Activated CD4-positive, alpha-beta T cell treated with anti-CD3 and anti-CD28 coated beads, Interleukin-2, amount 10 ng/mL, durations not matched to agents 24 days and 14 days (primary cell): ENCODE results near the gene SLC39A13. TPM values are rescaled to one million over a fixed set of nuclear protein-coding genes. Genes with fewer than 3 reads are reported as not detected.
A peak's percentile ranks its signal among the peaks of the same experiment; 100 is the strongest.
"Not testable (repeated sequence)": the region's sequence is repeated elsewhere in the genome, so short reads cannot be mapped to it uniquely, and the experiment has no call there.

ENCODE experiments used
- DNase-seq: peaks from one replicate; pipeline ENCODE4 v3.0.0; 2022
- H3K27ac Mint-ChIP-seq: one replicate; pipeline ENCODE4 v1.8.0; 2022; ENCODE audit warnings: mild to moderate bottlenecking, mixed read lengths
- H3K27me3 Mint-ChIP-seq: one replicate; pipeline ENCODE4 v1.8.0; 2022; ENCODE audit warnings: mixed read lengths
- H3K36me3 Mint-ChIP-seq: one replicate; pipeline ENCODE4 v1.8.0; 2022; ENCODE audit warnings: low read depth, mild to moderate bottlenecking, mixed read lengths
- H3K4me1 Mint-ChIP-seq: one replicate; pipeline ENCODE4 v1.8.0; 2021; ENCODE audit warnings: mixed read lengths
- H3K4me3 Mint-ChIP-seq: one replicate; pipeline ENCODE4 v1.8.0; 2022; ENCODE audit warnings: mild to moderate bottlenecking, moderate library complexity, mixed read lengths
- H3K9me3 Mint-ChIP-seq: one replicate; pipeline ENCODE4 v1.8.0; 2021; ENCODE audit warnings: mixed read lengths
- intact Hi-C: fragments of 100-400 bp; cut with micrococcal nuclease; formaldehyde crosslinking; loops from one replicate; pipeline ENCODE4 v1.15.1; 2023
- total RNA-seq: library from RNA; stranded (reverse); gene quantifications from 2 replicates; pipeline ENCODE4 v1.2.3, GENCODE V29; 2022

SLC39A13 gene
- total RNA-seq, 1 donor from 2014 or later, result 13.3 TPM

GRCh38 chr11:47453365-47453764, 45.0 kb downstream of the SLC39A13 start:
- no peak for DNase-seq
- Mint-ChIP-seq H3K9me3 (no peaks in the 10 kb centered on the region), H3K4me3 (no peak overlapping the region), H3K4me1 (peaks cover 4% of the 10 kb centered on the region), H3K36me3 (no peaks in the 10 kb centered on the region), H3K27me3 (no peaks in the 10 kb centered on the region), H3K27ac (no peak overlapping the region)
- intact Hi-C loops, result no loop called here

- not testable (repeated sequence) for H3K4me3 Mint-ChIP-seq, H3K27me3 Mint-ChIP-seq
- intact Hi-C loops, result loop anchor here (2.0 kb wide), 1 partner anchor 79 kb away; no protein-coding TSS in a partner anchor
These were observed 45.9 kb downstream of the SLC39A13 start for GRCh38 chr11:47454258-47454671.

GRCh38 chr11:47460571-47461235, 52.3 kb downstream of the SLC39A13 start:
- no peak for DNase-seq
- H3K36me3 Mint-ChIP-seq, result peaks cover 12% of the 10 kb centered on the region
- H3K4me3 Mint-ChIP-seq, result no peak overlapping the region
- H3K27me3 Mint-ChIP-seq, result no peaks in the 10 kb centered on the region
- H3K9me3 Mint-ChIP-seq, result no peaks in the 10 kb centered on the region
- peaks cover 2% of the 10 kb centered on the region for H3K4me1 Mint-ChIP-seq
- intact Hi-C loops, result no loop called here
- no peak overlapping the region for H3K27ac Mint-ChIP-seq

More at GRCh38 chr11:47454258-47454671, 45.9 kb downstream of the SLC39A13 start:
- H3K27ac Mint-ChIP-seq, H3K4me1 Mint-ChIP-seq, H3K9me3 Mint-ChIP-seq, H3K36me3 Mint-ChIP-seq: not testable (repeated sequence)
- peak; percentile 90 for DNase-seq

- H3K4me3 Mint-ChIP-seq, result no peak overlapping the region
- H3K9me3 Mint-ChIP-seq, result no peaks in the 10 kb centered on the region
- DNase-seq, result no peak
- intact Hi-C loops, result no loop called here
- H3K27me3 Mint-ChIP-seq, result no peaks in the 10 kb centered on the region
- peaks cover 13% of the 10 kb centered on the region for H3K36me3 Mint-ChIP-seq
- H3K27ac Mint-ChIP-seq, result no peak overlapping the region
- peaks cover 2% of the 10 kb centered on the region for H3K4me1 Mint-ChIP-seq
These were observed 53.5 kb downstream of the SLC39A13 start for GRCh38 chr11:47461876-47462275.

- intact Hi-C loops, result no loop called here
- Mint-ChIP-seq H3K27me3 (no peaks in the 10 kb centered on the region), H3K4me3 (no peak overlapping the region), H3K36me3 (peaks cover 27% of the 10 kb centered on the region), H3K9me3 (no peaks in the 10 kb centered on the region), H3K27ac (no peak overlapping the region), H3K4me1 (peaks cover 7% of the 10 kb centered on the region)
- DNase-seq, result no peak
These were observed 56.1 kb downstream of the SLC39A13 start for GRCh38 chr11:47464483-47464882.

Other genes with a start within 250 kb of the SLC39A13 start
- gene ARFGAP2, start 231.7 kb upstream of the SLC39A13 start, total RNA-seq, result 98.3 and 109 TPM in 2 replicates
- 14.3 and 16.4 TPM in 2 replicates for gene PACSIN3, start 222.2 kb upstream of the SLC39A13 start, total RNA-seq
- gene DDB2, start 193.6 kb upstream of the SLC39A13 start, total RNA-seq, result 148 and 157 TPM in 2 replicates
- gene ACP2, start 159.8 kb upstream of the SLC39A13 start, total RNA-seq, result 24.8 and 27.6 TPM in 2 replicates
- 7.6 and 15.4 TPM in 2 replicates for gene NR1H3, start 150.6 kb upstream of the SLC39A13 start, total RNA-seq
- gene MADD, start 138.5 kb upstream of the SLC39A13 start, total RNA-seq, result 78.5 and 80.7 TPM in 2 replicates
- not detected in 2 replicates for gene MYBPC3, start 55.9 kb upstream of the SLC39A13 start, total RNA-seq
- gene SPI1, start 30.0 kb upstream of the SLC39A13 start, total RNA-seq, result not detected in 2 replicates
- gene PSMC3, start 17.8 kb downstream of the SLC39A13 start, total RNA-seq, result 230 and 234 TPM in 2 replicates
- 0.42 and 1.0 TPM in 2 replicates for gene RAPSN, start 40.5 kb downstream of the SLC39A13 start, total RNA-seq
- gene CELF1, start 144.5 kb downstream of the SLC39A13 start, total RNA-seq, result 154 and 159 TPM in 2 replicates
- gene PTPMT1, start 157.0 kb downstream of the SLC39A13 start, total RNA-seq, result 53.9 and 54.9 TPM in 2 replicates
- gene KBTBD4, start 170.4 kb downstream of the SLC39A13 start, total RNA-seq, result 16.4 and 16.7 TPM in 2 replicates
- 151 and 159 TPM in 2 replicates for gene NDUFS3, start 170.5 kb downstream of the SLC39A13 start, total RNA-seq
- 0.19 and 0.28 TPM in 2 replicates for gene FAM180B, start 178.1 kb downstream of the SLC39A13 start, total RNA-seq
- gene C1QTNF4, start 185.8 kb downstream of the SLC39A13 start, total RNA-seq, result 0.19 TPM in 2 replicates
- 128 and 136 TPM in 2 replicates for gene MTCH2, start 234.0 kb downstream of the SLC39A13 start, total RNA-seq